VCaP (cell line): ENCODE measurements around the gene SLC6A19.

Experiments used
- H3K27ac ChIP-seq: fragments of 450-650 bp; 2 replicates; pipeline ENCODE4 v1.5.1; 2017
- TF ChIP-seq, protein P1 (sequence below): fragments of 450-650 bp; conservative IDR thresholded peaks from 2 replicates; pipeline ENCODE4 v1.5.1; 2017; ENCODE audit warnings: mild to moderate bottlenecking, moderate library complexity

The SLC6A19 gene

DNA sequence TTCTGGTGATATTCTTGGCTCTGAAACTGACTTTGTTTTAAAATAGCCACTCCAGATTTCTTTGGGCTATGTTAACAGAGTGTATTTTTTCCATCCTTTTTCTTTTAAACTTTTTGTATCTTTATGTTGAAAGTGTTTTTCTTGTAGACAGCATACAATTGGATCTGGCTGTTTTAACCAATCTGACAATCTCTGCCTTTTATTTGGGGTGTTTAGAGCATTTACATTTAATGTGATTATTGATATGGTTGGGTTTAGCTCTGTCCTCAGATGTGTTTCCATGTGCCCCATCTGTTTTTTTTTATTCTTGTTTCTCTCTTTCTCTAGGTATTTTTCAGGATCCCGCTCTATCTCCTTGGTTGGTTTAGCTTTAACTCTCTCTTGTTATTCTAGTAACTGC, 34.4 kb downstream of the SLC6A19 start:
- TF ChIP-seq, protein P1, sequence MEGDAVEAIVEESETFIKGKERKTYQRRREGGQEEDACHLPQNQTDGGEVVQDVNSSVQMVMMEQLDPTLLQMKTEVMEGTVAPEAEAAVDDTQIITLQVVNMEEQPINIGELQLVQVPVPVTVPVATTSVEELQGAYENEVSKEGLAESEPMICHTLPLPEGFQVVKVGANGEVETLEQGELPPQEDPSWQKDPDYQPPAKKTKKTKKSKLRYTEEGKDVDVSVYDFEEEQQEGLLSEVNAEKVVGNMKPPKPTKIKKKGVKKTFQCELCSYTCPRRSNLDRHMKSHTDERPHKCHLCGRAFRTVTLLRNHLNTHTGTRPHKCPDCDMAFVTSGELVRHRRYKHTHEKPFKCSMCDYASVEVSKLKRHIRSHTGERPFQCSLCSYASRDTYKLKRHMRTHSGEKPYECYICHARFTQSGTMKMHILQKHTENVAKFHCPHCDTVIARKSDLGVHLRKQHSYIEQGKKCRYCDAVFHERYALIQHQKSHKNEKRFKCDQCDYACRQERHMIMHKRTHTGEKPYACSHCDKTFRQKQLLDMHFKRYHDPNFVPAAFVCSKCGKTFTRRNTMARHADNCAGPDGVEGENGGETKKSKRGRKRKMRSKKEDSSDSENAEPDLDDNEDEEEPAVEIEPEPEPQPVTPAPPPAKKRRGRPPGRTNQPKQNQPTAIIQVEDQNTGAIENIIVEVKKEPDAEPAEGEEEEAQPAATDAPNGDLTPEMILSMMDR: no peak
- H3K27ac ChIP-seq: no peak overlapping the region

DNA sequence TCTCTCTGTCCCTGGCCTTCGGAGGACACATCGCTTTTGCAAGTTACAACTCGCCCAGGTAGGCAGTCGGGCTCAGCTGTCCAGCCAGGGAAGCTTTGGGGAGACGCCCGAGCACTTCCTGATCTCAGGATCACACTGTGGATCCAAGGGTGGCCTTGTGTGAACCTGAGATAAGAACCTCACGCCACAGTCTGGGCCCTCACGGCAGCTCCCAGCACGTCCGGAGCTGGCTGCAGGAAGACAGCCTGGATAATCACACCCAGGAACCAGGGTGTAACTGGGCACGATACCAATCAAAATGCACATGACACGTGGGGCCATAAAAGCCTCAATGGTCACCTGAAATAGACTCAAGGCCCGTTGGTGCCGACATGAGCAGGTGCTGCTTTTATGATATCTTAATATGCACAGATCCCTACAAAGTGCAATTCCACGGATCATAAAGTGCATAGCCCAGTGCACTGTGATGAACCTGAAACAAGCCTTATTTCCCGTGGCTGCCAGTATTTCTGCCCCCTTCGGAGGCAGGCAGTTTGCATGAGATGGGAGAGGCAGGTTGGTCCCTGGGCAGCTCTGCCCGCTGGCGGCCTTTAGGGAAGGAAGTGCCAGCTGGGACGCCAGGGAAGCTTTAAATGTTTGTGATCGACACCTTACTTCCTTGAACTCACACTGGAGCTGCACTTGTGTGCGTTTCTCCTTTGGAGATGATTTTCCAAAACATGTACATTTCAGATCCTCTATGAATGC, 38.3 kb downstream of the SLC6A19 start:
- no peak overlapping the region for H3K27ac ChIP-seq
- TF ChIP-seq, protein P1: no peak

DNA sequence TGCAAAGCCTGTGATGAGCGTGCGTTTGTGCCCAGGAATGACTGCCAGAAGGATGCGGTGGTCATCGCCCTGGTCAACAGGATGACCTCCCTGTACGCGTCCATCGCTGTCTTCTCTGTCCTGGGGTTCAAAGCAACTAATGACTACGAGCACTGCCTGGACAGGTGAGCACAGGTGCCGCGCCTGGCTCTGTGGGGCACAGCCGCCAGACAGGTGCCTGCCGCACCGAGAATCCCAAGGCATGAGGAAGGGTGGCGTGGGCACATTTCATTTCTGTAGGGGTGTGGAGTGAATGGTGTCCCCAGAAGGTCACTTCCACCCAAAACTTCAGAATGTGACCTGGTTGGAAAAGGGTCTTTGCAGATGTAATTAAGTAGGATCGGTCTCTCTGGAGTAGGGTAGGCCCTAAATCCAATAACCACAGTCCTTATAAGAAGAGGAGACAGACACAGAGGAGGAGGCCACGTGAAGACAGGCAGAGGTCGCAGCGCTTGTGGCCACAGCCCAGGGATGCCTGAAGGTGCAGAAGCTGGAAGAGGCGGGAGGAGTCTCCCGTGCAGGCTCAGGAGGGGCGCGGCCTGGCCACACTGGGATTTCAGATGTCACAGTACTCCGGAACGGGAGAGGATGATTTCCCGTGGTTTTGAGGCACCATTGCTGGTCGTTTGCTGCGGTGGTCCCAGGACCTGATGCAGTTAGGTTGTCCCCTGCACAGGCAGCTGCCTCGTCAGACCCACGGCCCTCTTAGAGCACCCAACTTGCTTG, 39.3 kb downstream of the SLC6A19 start:
- TF ChIP-seq, protein P1: no peak
- H3K27ac ChIP-seq: no peak overlapping the region

DNA sequence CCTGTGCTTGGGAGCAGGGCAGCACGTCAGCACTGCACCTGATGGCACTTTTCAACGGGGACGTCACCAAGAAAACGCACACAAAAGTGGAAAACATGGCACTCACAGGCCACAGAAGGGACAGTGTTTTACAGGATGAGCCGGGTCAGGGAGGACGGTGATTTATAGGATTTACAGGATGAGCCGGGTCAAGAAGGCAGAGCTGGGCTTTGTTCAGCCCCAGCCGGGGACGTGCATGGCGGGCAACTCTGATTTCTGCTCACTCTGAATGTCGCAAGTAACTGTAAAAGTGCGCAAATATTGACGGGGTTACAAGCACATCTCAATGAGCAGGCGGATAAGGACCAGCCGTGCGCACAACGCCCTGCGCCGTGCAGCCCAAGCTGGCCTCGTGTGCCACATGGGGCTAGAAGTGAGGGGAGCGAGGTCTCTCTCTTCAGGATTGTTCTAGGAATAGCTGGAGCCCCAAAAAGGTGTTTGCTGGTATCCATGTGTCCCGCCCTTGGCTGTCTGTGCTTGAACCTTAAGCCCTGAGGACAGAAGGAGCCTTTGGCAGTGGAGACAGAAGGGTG, 40.2 kb downstream of the SLC6A19 start:
- TF ChIP-seq, protein P1: no peak
- H3K27ac ChIP-seq: no peak overlapping the region

GRCh38 chr5:1242733-1243486, 41.5 kb downstream of the SLC6A19 start:
- H3K27ac ChIP-seq: no peak overlapping the region
- TF ChIP-seq, protein P1: no peak

GRCh38 chr5:1243487-1244130, 42.2 kb downstream of the SLC6A19 start:
- H3K27ac ChIP-seq: no peak overlapping the region
- TF ChIP-seq, protein P1: no peak
